Measurements from ENCODE around the gene LEKR1.

Gene LEKR1

GRCh38 chr3:157086060-157086750 is 260.1 kb downstream of the LEKR1 start:
- POLR2A ChIA-PET: no interaction called here
- H3K4me3 ChIP-seq (ENCODE audit: control insufficient read depth in 1 of 7, extremely low read depth in 1 of 7, insufficient read depth in 4 of 7, low read depth in 2 of 7, low read length in 6 of 7): no peak overlapping the region
- H3K27me3 ChIP-seq (replicated peaks in 2 of 5; ENCODE audit: control insufficient read depth in 4 of 5, insufficient read depth in 5 of 5, low read length in 4 of 5): no peaks in the 10 kb centered on the region
- WGBS (ENCODE audit: insufficient coverage): 100% methylated on average over 4 of the region's 6 CpGs
- H3K27ac ChIP-seq (ENCODE audit: insufficient read depth in 1 of 2, low read depth in 1 of 2, low read length in 2 of 2, poor library complexity in 1 of 2, severe bottlenecking in 2 of 2): no peak overlapping the region
- H3K36me3 ChIP-seq (ENCODE audit: control insufficient read depth in 4 of 4, insufficient read depth in 4 of 4, low read length in 3 of 4): no peaks in the 10 kb centered on the region
- CTCF ChIA-PET: interaction anchor here (0.7 to 2.4 kb wide), 8 partner anchors 9 to 551 kb away, joined by 3 to 8 read pairs (median 4); partner anchors contain the start of gene TIPARP
- no peaks in the 10 kb centered on the region for H3K9me3 ChIP-seq (ENCODE audit: control extremely low read depth in 1 of 5, control insufficient read depth in 4 of 5, insufficient read depth in 2 of 5, low read depth in 1 of 5, low read length in 4 of 5)
- DNase-seq: no peak
- peaks cover 8 to 40% (median 22%) of the 10 kb centered on the region in 4 experiments for H3K4me1 ChIP-seq (ENCODE audit: control extremely low read depth in 1 of 4, control insufficient read depth in 4 of 4, insufficient read depth in 4 of 4, low read length in 3 of 4)

- no peaks in the 10 kb centered on the region for H3K27me3 ChIP-seq (replicated peaks in 2 of 5; ENCODE audit: control insufficient read depth in 4 of 5, insufficient read depth in 5 of 5, low read length in 4 of 5)
- CTCF ChIA-PET: interaction anchor here (0.7 to 2.4 kb wide), 6 partner anchors 42 to 551 kb away, joined by 3 to 8 read pairs (median 4); partner anchors contain the start of gene TIPARP
- H3K4me1 ChIP-seq (ENCODE audit: control extremely low read depth in 1 of 4, control insufficient read depth in 4 of 4, insufficient read depth in 4 of 4, low read length in 3 of 4): peaks cover 8 to 43% (median 24%) of the 10 kb centered on the region in 4 experiments
- POLR2A ChIA-PET: no interaction called here
- WGBS (ENCODE audit: insufficient coverage): 86% methylated on average over 1 of the region's 3 CpGs
- H3K27ac ChIP-seq (ENCODE audit: insufficient read depth in 1 of 2, low read depth in 1 of 2, low read length in 2 of 2, poor library complexity in 1 of 2, severe bottlenecking in 2 of 2): no peak overlapping the region
- H3K4me3 ChIP-seq (ENCODE audit: control insufficient read depth in 1 of 7, extremely low read depth in 1 of 7, insufficient read depth in 4 of 7, low read depth in 2 of 7, low read length in 6 of 7): no peak overlapping the region
- no peaks in the 10 kb centered on the region for H3K36me3 ChIP-seq (ENCODE audit: control insufficient read depth in 4 of 4, insufficient read depth in 4 of 4, low read length in 3 of 4)
- no peaks in the 10 kb centered on the region for H3K9me3 ChIP-seq (ENCODE audit: control extremely low read depth in 1 of 5, control insufficient read depth in 4 of 5, insufficient read depth in 2 of 5, low read depth in 1 of 5, low read length in 4 of 5)
- DNase-seq: no peak
Observed at GRCh38 chr3:157086775-157087174, 260.6 kb downstream of the LEKR1 start.

GRCh38 chr3:157087373-157087772 is 261.2 kb downstream of the LEKR1 start:
- Histone ChIP-seq H3K27me3 (replicated peaks in 2 of 5; ENCODE audit: control insufficient read depth in 4 of 5, insufficient read depth in 5 of 5, low read length in 4 of 5) (no peaks in the 10 kb centered on the region), H3K27ac (ENCODE audit: insufficient read depth in 1 of 2, low read depth in 1 of 2, low read length in 2 of 2, poor library complexity in 1 of 2, severe bottlenecking in 2 of 2) (peak overlapping the region in 1 of 2 experiments; percentile 79), H3K4me3 (ENCODE audit: control insufficient read depth in 1 of 7, extremely low read depth in 1 of 7, insufficient read depth in 4 of 7, low read depth in 2 of 7, low read length in 6 of 7) (no peak overlapping the region), H3K36me3 (ENCODE audit: control insufficient read depth in 4 of 4, insufficient read depth in 4 of 4, low read length in 3 of 4) (no peaks in the 10 kb centered on the region), H3K4me1 (ENCODE audit: control extremely low read depth in 1 of 4, control insufficient read depth in 4 of 4, insufficient read depth in 4 of 4, low read length in 3 of 4) (peaks cover 8 to 41% (median 22%) of the 10 kb centered on the region in 4 experiments), H3K9me3 (ENCODE audit: control extremely low read depth in 1 of 5, control insufficient read depth in 4 of 5, insufficient read depth in 2 of 5, low read depth in 1 of 5, low read length in 4 of 5) (no peaks in the 10 kb centered on the region)
- ChIA-PET POLR2A (interaction anchor here (0.6 kb wide), 1 partner anchor 413 kb away, joined by 3 read pairs; no protein-coding TSS in a partner anchor), CTCF (interaction anchor here (0.8 to 2.4 kb wide), 5 partner anchors 50 to 562 kb away, joined by 3 to 8 read pairs (median 3); partner anchors contain the start of gene TIPARP)
- DNase-seq: no peak
- no CpG with 5 or more reads among the region's 1 CpG for WGBS (ENCODE audit: insufficient coverage)

GRCh38 chr3:157087780-157088600 is 261.8 kb downstream of the LEKR1 start:
- H3K9me3 ChIP-seq (ENCODE audit: control extremely low read depth in 1 of 5, control insufficient read depth in 4 of 5, insufficient read depth in 2 of 5, low read depth in 1 of 5, low read length in 4 of 5): no peaks in the 10 kb centered on the region
- no peaks in the 10 kb centered on the region for H3K27me3 ChIP-seq (replicated peaks in 2 of 5; ENCODE audit: control insufficient read depth in 4 of 5, insufficient read depth in 5 of 5, low read length in 4 of 5)
- ChIA-PET CTCF (interaction anchor here (0.8 to 2.4 kb wide), 12 partner anchors 12 to 563 kb away, joined by 3 to 8 read pairs (median 3); partner anchors contain the start of gene TIPARP), POLR2A (interaction anchor here (0.6 kb wide), 1 partner anchor 413 kb away, joined by 3 read pairs; no protein-coding TSS in a partner anchor)
- peak overlapping the region; percentile 41 to 79 for H3K27ac ChIP-seq (ENCODE audit: insufficient read depth in 1 of 2, low read depth in 1 of 2, low read length in 2 of 2, poor library complexity in 1 of 2, severe bottlenecking in 2 of 2)
- H3K36me3 ChIP-seq (ENCODE audit: control insufficient read depth in 4 of 4, insufficient read depth in 4 of 4, low read length in 3 of 4): no peaks in the 10 kb centered on the region
- DNase-seq: no peak
- WGBS (ENCODE audit: insufficient coverage): 79% methylated on average over 6 of the region's 13 CpGs
- peak overlapping the region; percentile 53 to 82 (median 76) for H3K4me3 ChIP-seq (ENCODE audit: control insufficient read depth in 1 of 7, extremely low read depth in 1 of 7, insufficient read depth in 4 of 7, low read depth in 2 of 7, low read length in 6 of 7)
- H3K4me1 ChIP-seq (ENCODE audit: control extremely low read depth in 1 of 4, control insufficient read depth in 4 of 4, insufficient read depth in 4 of 4, low read length in 3 of 4): peaks cover 8 to 41% (median 22%) of the 10 kb centered on the region in 4 experiments

GRCh38 chr3:157088601-157089454 is 262.7 kb downstream of the LEKR1 start:
- H3K4me1 ChIP-seq (ENCODE audit: control extremely low read depth in 1 of 4, control insufficient read depth in 4 of 4, insufficient read depth in 4 of 4, low read length in 3 of 4): peaks cover 8 to 41% (median 22%) of the 10 kb centered on the region in 4 experiments
- no peaks in the 10 kb centered on the region for H3K9me3 ChIP-seq (ENCODE audit: control extremely low read depth in 1 of 5, control insufficient read depth in 4 of 5, insufficient read depth in 2 of 5, low read depth in 1 of 5, low read length in 4 of 5)
- H3K27me3 ChIP-seq (replicated peaks in 2 of 5; ENCODE audit: control insufficient read depth in 4 of 5, insufficient read depth in 5 of 5, low read length in 4 of 5): no peaks in the 10 kb centered on the region
- no peaks in the 10 kb centered on the region for H3K36me3 ChIP-seq (ENCODE audit: control insufficient read depth in 4 of 4, insufficient read depth in 4 of 4, low read length in 3 of 4)
- H3K27ac ChIP-seq (ENCODE audit: insufficient read depth in 1 of 2, low read depth in 1 of 2, low read length in 2 of 2, poor library complexity in 1 of 2, severe bottlenecking in 2 of 2): peak overlapping the region; percentile 41 to 79
- CTCF ChIA-PET: interaction anchor here (0.9 to 1.9 kb wide), 12 partner anchors 8 to 564 kb away, joined by 3 to 7 read pairs (median 4); partner anchors contain the start of gene SSR3
- POLR2A ChIA-PET: interaction anchor here (0.6 kb wide), 1 partner anchor 58 kb away, joined by 3 read pairs; no protein-coding TSS in a partner anchor
- peak; percentile 89 to 95 (median 94) for DNase-seq
- WGBS (ENCODE audit: insufficient coverage): under 1% methylated on average over 57 of the region's 59 CpGs
- peak overlapping the region; percentile 53 to 82 (median 76) for H3K4me3 ChIP-seq (ENCODE audit: control insufficient read depth in 1 of 7, extremely low read depth in 1 of 7, insufficient read depth in 4 of 7, low read depth in 2 of 7, low read length in 6 of 7)

GRCh38 chr3:157089455-157090221 is 263.5 kb downstream of the LEKR1 start:
- 12% methylated on average over 16 of the region's 18 CpGs for WGBS (ENCODE audit: insufficient coverage)
- DNase-seq: peak; percentile 59 to 81 (median 78)
- POLR2A ChIA-PET: no interaction called here
- H3K4me1 ChIP-seq (ENCODE audit: control extremely low read depth in 1 of 4, control insufficient read depth in 4 of 4, insufficient read depth in 4 of 4, low read length in 3 of 4): peaks cover 8 to 41% (median 22%) of the 10 kb centered on the region in 4 experiments
- CTCF ChIA-PET: interaction anchor here (0.9 to 1.9 kb wide), 11 partner anchors 9 to 564 kb away, joined by 3 to 7 read pairs (median 4); partner anchors contain the start of gene SSR3
- peak overlapping the region; percentile 26 to 82 (median 68) for H3K4me3 ChIP-seq (ENCODE audit: control insufficient read depth in 1 of 7, extremely low read depth in 1 of 7, insufficient read depth in 4 of 7, low read depth in 2 of 7, low read length in 6 of 7)
- H3K27ac ChIP-seq (ENCODE audit: insufficient read depth in 1 of 2, low read depth in 1 of 2, low read length in 2 of 2, poor library complexity in 1 of 2, severe bottlenecking in 2 of 2): peak overlapping the region; percentile 31 to 79
- no peaks in the 10 kb centered on the region for H3K9me3 ChIP-seq (ENCODE audit: control extremely low read depth in 1 of 5, control insufficient read depth in 4 of 5, insufficient read depth in 2 of 5, low read depth in 1 of 5, low read length in 4 of 5)
- no peaks in the 10 kb centered on the region for H3K27me3 ChIP-seq (replicated peaks in 2 of 5; ENCODE audit: control insufficient read depth in 4 of 5, insufficient read depth in 5 of 5, low read length in 4 of 5)
- H3K36me3 ChIP-seq (ENCODE audit: control insufficient read depth in 4 of 4, insufficient read depth in 4 of 4, low read length in 3 of 4): no peaks in the 10 kb centered on the region

All from common myeloid progenitor, CD34-positive (primary cell).